ENCODE results near the gene KPRP. TPM values are rescaled to one million over a fixed set of nuclear protein-coding genes. Genes with fewer than 3 reads are reported as not detected.

Gene KPRP
- total and polyA plus RNA-seq, 2 donors from 2014 or later, result not detected

DNA sequence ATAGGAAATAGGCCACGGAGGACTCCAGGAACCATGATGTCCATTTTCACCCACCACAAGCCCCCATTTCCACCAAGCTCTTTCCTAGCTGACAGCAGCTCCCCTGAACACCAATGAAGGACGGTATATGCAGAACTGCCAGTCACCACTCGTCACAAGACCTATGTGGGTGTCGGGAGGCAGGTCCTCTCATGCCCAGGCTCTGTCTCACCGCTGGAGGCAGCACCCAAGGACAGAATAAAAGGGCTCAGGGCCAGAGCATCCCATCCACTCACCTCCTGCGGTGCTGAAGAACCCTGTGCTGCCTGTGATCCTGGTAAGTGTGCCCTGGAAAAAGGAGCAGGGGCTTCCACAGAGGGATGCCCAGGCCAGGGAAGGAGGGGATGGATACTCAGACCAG is 17.1 kb downstream of the KPRP start, which contains the start of gene LCE1F:
Gene LCE1F, plus strand, starts transcription at position 266 of the 400 bp plus-strand sequence. CDS start 1,232 bp downstream, outside the sequence.
- TF ChIP-seq, protein P1, sequence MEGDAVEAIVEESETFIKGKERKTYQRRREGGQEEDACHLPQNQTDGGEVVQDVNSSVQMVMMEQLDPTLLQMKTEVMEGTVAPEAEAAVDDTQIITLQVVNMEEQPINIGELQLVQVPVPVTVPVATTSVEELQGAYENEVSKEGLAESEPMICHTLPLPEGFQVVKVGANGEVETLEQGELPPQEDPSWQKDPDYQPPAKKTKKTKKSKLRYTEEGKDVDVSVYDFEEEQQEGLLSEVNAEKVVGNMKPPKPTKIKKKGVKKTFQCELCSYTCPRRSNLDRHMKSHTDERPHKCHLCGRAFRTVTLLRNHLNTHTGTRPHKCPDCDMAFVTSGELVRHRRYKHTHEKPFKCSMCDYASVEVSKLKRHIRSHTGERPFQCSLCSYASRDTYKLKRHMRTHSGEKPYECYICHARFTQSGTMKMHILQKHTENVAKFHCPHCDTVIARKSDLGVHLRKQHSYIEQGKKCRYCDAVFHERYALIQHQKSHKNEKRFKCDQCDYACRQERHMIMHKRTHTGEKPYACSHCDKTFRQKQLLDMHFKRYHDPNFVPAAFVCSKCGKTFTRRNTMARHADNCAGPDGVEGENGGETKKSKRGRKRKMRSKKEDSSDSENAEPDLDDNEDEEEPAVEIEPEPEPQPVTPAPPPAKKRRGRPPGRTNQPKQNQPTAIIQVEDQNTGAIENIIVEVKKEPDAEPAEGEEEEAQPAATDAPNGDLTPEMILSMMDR (IDR thresholded peaks at IDR 0.05; ENCODE audit: borderline replicate concordance, extremely low read depth, insufficient read depth), result no peak
- no peak within 1 kb of the TSS for H3K4me3 ChIP-seq (ENCODE audit: low read length in 3 of 3)
- H3K4me1 ChIP-seq (ENCODE audit: control insufficient read depth in 2 of 3, insufficient read depth in 2 of 3, low read depth in 1 of 3, low read length in 3 of 3), result no peaks in the 10 kb centered on the region
- intact Hi-C loops (cut with DNase I), result no loop called here
- FAIRE-seq (no peak), DNase-seq (no peak)
- no peak within 1 kb of the TSS for H3K9ac ChIP-seq (ENCODE audit: low read length in 3 of 3)
- no peaks in the 10 kb centered on the region for H3K36me3 ChIP-seq (ENCODE audit: control insufficient read depth in 2 of 3, insufficient read depth in 3 of 3, low read length in 3 of 3)
- H3K9me3 ChIP-seq (ENCODE audit: control insufficient read depth in 2 of 3, insufficient read depth in 1 of 3, low read length in 3 of 3), result peaks cover 0 to 2% (median 0%) of the 10 kb centered on the region in 3 donors
- no peaks in the 10 kb centered on the region for H3K27me3 ChIP-seq (ENCODE audit: control insufficient read depth, insufficient read depth, low read length)
- H3K27ac ChIP-seq (ENCODE audit: low read depth in 2 of 2, low read length in 2 of 2), result no peak within 1 kb of the TSS

DNA sequence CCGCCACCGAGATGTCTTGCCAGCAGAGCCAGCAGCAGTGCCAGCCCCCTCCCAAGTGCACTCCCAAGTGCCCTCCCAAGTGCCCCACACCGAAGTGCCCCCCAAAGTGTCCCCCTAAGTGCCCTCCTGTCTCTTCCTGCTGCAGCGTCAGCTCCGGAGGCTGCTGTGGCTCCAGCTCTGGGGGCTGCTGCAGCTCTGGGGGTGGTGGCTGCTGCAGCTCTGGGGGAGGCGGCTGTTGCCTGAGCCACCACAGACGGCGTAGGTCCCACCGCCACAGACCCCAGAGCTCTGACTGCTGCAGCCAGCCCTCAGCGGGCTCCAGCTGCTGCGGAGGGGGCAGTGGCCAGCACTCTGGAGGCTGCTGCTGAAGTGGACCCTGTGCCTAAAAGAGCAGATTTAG is 18.5 kb downstream of the KPRP start:
- H3K36me3 ChIP-seq (ENCODE audit: control insufficient read depth in 2 of 3, insufficient read depth in 3 of 3, low read length in 3 of 3), result no peaks in the 10 kb centered on the region
- no peak overlapping the region for H3K4me3 ChIP-seq (ENCODE audit: low read length in 3 of 3)
- no peaks in the 10 kb centered on the region for H3K27me3 ChIP-seq (ENCODE audit: control insufficient read depth, insufficient read depth, low read length)
- no peak overlapping the region for H3K27ac ChIP-seq (ENCODE audit: low read depth in 2 of 2, low read length in 2 of 2)
- no peak for FAIRE-seq
- H3K4me1 ChIP-seq (ENCODE audit: control insufficient read depth in 2 of 3, insufficient read depth in 2 of 3, low read depth in 1 of 3, low read length in 3 of 3), result no peaks in the 10 kb centered on the region
- intact Hi-C loops (cut with DNase I), result no loop called here
- H3K9ac ChIP-seq (ENCODE audit: low read length in 3 of 3), result no peak overlapping the region
- H3K9me3 ChIP-seq (ENCODE audit: control insufficient read depth in 2 of 3, insufficient read depth in 1 of 3, low read length in 3 of 3), result peaks cover 0 to 2% (median 0%) of the 10 kb centered on the region in 3 donors
- TF ChIP-seq, protein P1 (IDR thresholded peaks at IDR 0.05; ENCODE audit: borderline replicate concordance, extremely low read depth, insufficient read depth), result no peak
- no peak for DNase-seq

DNA sequence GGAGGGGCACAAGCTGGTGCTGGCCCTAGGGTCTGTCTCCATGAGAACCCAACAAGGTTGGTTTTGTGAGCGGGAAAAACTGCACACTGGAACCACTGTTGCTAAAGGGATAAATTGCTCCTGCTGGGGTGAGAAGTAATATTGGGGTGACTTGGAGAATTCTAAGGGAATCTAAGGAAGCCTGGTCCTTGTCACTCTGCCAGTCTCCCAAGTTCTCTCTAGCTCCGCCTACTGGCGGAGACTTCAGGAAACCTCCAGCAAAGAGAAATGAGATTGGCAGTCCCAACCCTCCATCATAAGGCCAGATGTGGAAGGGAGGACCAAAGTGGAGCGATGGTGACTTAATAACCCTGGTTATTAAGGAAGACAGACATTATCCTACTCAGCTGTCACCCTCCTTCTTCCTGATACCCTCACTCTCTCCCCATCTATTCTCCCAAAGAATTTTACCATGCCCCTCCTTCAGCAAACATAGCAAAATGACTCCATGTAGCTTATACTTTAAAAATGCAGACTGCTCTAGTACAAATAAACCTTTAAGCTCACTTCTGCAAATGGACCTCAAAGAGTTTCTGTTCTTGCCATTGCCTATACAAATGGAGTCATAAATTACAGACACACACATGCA is 19.8 kb downstream of the KPRP start:
- DNase-seq, result no peak
- Histone ChIP-seq H3K9ac (ENCODE audit: low read length in 3 of 3) (no peak overlapping the region), H3K9me3 (ENCODE audit: control insufficient read depth in 2 of 3, insufficient read depth in 1 of 3, low read length in 3 of 3) (peaks cover 0 to 2% (median 0%) of the 10 kb centered on the region in 3 donors), H3K4me3 (ENCODE audit: low read length in 3 of 3) (no peak overlapping the region), H3K27ac (ENCODE audit: low read depth in 2 of 2, low read length in 2 of 2) (no peak overlapping the region), H3K27me3 (ENCODE audit: control insufficient read depth, insufficient read depth, low read length) (no peaks in the 10 kb centered on the region), H3K36me3 (ENCODE audit: control insufficient read depth in 2 of 3, insufficient read depth in 3 of 3, low read length in 3 of 3) (no peaks in the 10 kb centered on the region), H3K4me1 (ENCODE audit: control insufficient read depth in 2 of 3, insufficient read depth in 2 of 3, low read depth in 1 of 3, low read length in 3 of 3) (no peaks in the 10 kb centered on the region)
- intact Hi-C loops (cut with DNase I), result no loop called here
- TF ChIP-seq, protein P1 (IDR thresholded peaks at IDR 0.05; ENCODE audit: borderline replicate concordance, extremely low read depth, insufficient read depth), result no peak
- no peak for FAIRE-seq

All from kidney (tissue), 14 donors.